Activated CD8-positive, alpha-beta memory T cell treated with anti-CD3 and anti-CD28 coated beads, Interleukin-2, amount 50 U/mL, for 24 hours (primary cell): ENCODE data around the gene NR1D1.
"Not testable (repeated sequence)": the region's sequence is repeated elsewhere in the genome, so short reads cannot be mapped to it uniquely, and the experiment has no call there.

Experiments
- DNase-seq: peaks from one replicate; pipeline ENCODE4 v3.0.0-alpha.2; 2020; ENCODE audit errors: extremely low read depth

Gene NR1D1

GRCh38 chr17:40100419-40100668, at the start of gene NR1D1:
Gene NR1D1, minus strand, starts transcription at chr17:40100589. Its CDS starts 495 bp downstream, at chr17:40100094.
- DNase-seq: no peak

GRCh38 chr17:40148527-40148926, 48.1 kb upstream of the NR1D1 start:
- no peak for DNase-seq

- no peak for DNase-seq
These were observed 45.1 kb upstream of the NR1D1 start for GRCh38 chr17:40145476-40145875.

- not testable (repeated sequence) for DNase-seq
These were observed 42.8 kb upstream of the NR1D1 start for GRCh38 chr17:40143166-40143565.

GRCh38 chr17:40139566-40140058, 39.2 kb upstream of the NR1D1 start:
- no peak for DNase-seq

GRCh38 chr17:40135817-40136216, 35.4 kb upstream of the NR1D1 start:
- DNase-seq: no peak

- DNase-seq: no peak
These were observed 33.8 kb upstream of the NR1D1 start for GRCh38 chr17:40134184-40134583.

GRCh38 chr17:40130352-40131042, 30.1 kb upstream of the NR1D1 start:
- DNase-seq: no peak

- DNase-seq: no peak
These were observed 29.1 kb upstream of the NR1D1 start for GRCh38 chr17:40129498-40129897.

- DNase-seq: no peak
These were observed 24.1 kb upstream of the NR1D1 start for GRCh38 chr17:40124279-40125141.

- DNase-seq: no peak
These were observed 23.4 kb upstream of the NR1D1 start for GRCh38 chr17:40123811-40124114.

GRCh38 chr17:40122999-40123810, 22.8 kb upstream of the NR1D1 start:
- DNase-seq: no peak

GRCh38 chr17:40122136-40122998, 22.0 kb upstream of the NR1D1 start:
- DNase-seq: no peak

GRCh38 chr17:40121181-40122135, 21.1 kb upstream of the NR1D1 start, which contains the start of gene MSL1:
Gene MSL1, plus strand, starts transcription at chr17:40121971. Its CDS starts 642 bp downstream, at chr17:40122613.
- peak; percentile 57 for DNase-seq

- no peak for DNase-seq
These were observed 14.7 kb upstream of the NR1D1 start for GRCh38 chr17:40115101-40115436.

GRCh38 chr17:40113907-40114245, 13.5 kb upstream of the NR1D1 start:
- no peak for DNase-seq

- DNase-seq: peak; percentile 90
These were observed 12.9 kb upstream of the NR1D1 start for GRCh38 chr17:40113110-40113906.

GRCh38 chr17:40112718-40113109, 12.3 kb upstream of the NR1D1 start:
- no peak for DNase-seq

GRCh38 chr17:40112191-40112711, 11.9 kb upstream of the NR1D1 start:
- DNase-seq: no peak
